ENCODE results near the gene MIPEP. TPM values are rescaled to one million over a fixed set of nuclear protein-coding genes. Genes with fewer than 3 reads are reported as not detected.

Gene MIPEP
- total and polyA plus RNA-seq, 4 donors: 3.6 to 9.1 (median 6.5) TPM

DNA sequence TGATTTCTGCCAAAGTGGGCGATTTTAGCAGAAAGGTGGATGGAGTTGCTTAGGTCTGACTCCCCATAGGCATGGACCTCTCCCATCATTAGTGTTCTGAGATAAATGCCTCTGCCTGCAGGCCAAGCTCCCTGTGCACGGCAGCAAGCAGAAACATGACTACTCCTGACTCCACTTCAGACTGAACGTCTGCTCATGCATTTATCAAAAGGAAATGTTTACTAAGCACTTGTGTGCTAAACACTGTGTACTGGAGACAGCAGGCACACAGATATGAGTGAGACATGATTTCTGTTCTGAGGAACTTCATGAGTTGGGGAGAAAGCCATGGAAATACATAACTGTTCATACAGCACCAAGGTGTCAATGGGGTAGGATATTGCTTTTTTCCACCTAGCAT, 149.6 kb downstream of the MIPEP start:
- Histone ChIP-seq H3K4me3 (ENCODE audit: low read length in 2 of 2) (no peak overlapping the region), H3K36me3 (ENCODE audit: control insufficient read depth in 1 of 2, insufficient read depth in 2 of 2, low read length in 1 of 2) (peaks cover 0 to 2% of the 10 kb centered on the region in 2 donors), H3K27ac (ENCODE audit: low read depth in 1 of 2, low read length in 2 of 2) (no peak overlapping the region), H3K27me3 (ENCODE audit: control insufficient read depth in 1 of 2, insufficient read depth in 2 of 2, low read length in 1 of 2) (no peaks in the 10 kb centered on the region), H3K9me3 (ENCODE audit: control insufficient read depth, low read length) (no peaks in the 10 kb centered on the region), H3K4me1 (ENCODE audit: control insufficient read depth in 1 of 2, insufficient read depth in 2 of 2, low read length in 2 of 2) (no peaks in the 10 kb centered on the region)
- WGBS, 2 donors: 72 to 89% methylated on average over 3 of the region's 3 CpGs
- DNase-seq: no peak
- no peak for ATAC-seq (ENCODE audit: low FRiP score)
- intact Hi-C loops (cut with DNase I): no loop called here

DNA sequence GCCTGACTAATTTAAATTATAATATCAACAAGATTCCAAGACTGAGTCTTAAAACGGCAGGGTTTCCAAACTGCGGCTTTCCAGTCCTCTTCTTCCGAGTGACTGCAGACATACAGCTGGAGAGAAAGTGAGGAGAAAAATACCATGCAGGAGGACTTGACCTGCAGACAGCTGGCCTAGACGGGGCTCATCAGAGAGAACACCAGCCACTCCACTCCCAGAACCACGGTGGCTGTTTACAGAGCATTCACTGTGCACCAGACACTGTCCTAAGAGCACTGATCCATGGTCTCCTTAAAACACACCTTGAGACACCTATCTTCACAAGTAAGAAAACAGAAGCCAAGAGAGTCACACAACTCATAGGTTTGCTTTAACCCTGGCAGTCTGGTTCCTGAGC, 152.7 kb downstream of the MIPEP start:
- 85 to 88% methylated on average over 5 of the region's 5 CpGs for WGBS, 2 donors
- no peaks in the 10 kb centered on the region for H3K4me1 ChIP-seq (ENCODE audit: control insufficient read depth in 1 of 2, insufficient read depth in 2 of 2, low read length in 2 of 2)
- peaks cover 0 to 2% of the 10 kb centered on the region in 2 donors for H3K36me3 ChIP-seq (ENCODE audit: control insufficient read depth in 1 of 2, insufficient read depth in 2 of 2, low read length in 1 of 2)
- no peak overlapping the region for H3K4me3 ChIP-seq (ENCODE audit: low read length in 2 of 2)
- no peak for ATAC-seq (ENCODE audit: low FRiP score)
- DNase-seq: no peak
- intact Hi-C loops (cut with DNase I): no loop called here
- H3K9me3 ChIP-seq (ENCODE audit: control insufficient read depth, low read length): no peaks in the 10 kb centered on the region
- H3K27ac ChIP-seq (ENCODE audit: low read depth in 1 of 2, low read length in 2 of 2): no peak overlapping the region
- H3K27me3 ChIP-seq (ENCODE audit: control insufficient read depth in 1 of 2, insufficient read depth in 2 of 2, low read length in 1 of 2): no peaks in the 10 kb centered on the region

DNA sequence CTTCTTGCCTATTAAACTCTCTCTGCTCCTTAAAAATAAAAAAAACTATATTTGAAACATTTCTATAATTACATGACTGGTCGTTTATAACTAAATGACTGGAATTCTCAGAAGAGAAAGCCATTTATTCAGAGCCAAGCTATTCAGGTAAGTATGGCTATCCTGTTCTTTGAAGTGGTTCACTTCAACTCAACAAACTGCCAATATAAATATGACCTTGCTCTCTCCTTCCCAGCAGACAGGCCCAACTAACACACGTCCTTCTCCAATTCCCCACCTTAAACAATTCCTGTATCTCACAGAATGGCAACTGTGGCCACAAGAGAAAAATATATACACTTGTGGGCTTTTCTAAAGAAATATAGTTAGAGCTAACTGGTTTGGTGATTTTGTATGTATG, 153.9 kb downstream of the MIPEP start:
- no peaks in the 10 kb centered on the region for H3K9me3 ChIP-seq (ENCODE audit: control insufficient read depth, low read length)
- H3K4me3 ChIP-seq (ENCODE audit: low read length in 2 of 2): no peak overlapping the region
- H3K27ac ChIP-seq (ENCODE audit: low read depth in 1 of 2, low read length in 2 of 2): no peak overlapping the region
- H3K27me3 ChIP-seq (ENCODE audit: control insufficient read depth in 1 of 2, insufficient read depth in 2 of 2, low read length in 1 of 2): no peaks in the 10 kb centered on the region
- no peaks in the 10 kb centered on the region for H3K4me1 ChIP-seq (ENCODE audit: control insufficient read depth in 1 of 2, insufficient read depth in 2 of 2, low read length in 2 of 2)
- peaks cover 0 to 2% of the 10 kb centered on the region in 2 donors for H3K36me3 ChIP-seq (ENCODE audit: control insufficient read depth in 1 of 2, insufficient read depth in 2 of 2, low read length in 1 of 2)
- intact Hi-C loops (cut with DNase I): no loop called here
- WGBS, 2 donors: 75 to 81% methylated on average over 2 of the region's 2 CpGs
- no peak for ATAC-seq (ENCODE audit: low FRiP score)
- no peak for DNase-seq

DNA sequence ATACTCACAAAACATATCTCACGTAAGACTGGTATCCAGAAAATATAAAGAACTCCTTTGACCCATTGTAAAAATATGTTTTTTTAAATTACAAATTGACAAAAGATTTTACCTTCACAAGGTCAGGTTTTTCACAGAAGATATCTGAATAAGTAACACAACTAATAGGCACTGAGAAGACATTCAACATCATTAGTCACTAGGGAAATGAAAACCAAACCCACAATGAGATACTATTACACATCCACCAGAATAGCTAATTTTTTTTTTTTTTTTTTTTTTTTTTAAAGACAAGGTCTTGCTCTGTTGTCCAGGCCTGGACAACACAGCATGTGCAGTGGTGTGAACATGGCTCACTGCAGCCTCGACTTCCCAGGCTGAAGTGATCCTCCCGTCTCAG, 157.5 kb downstream of the MIPEP start:
- Histone ChIP-seq H3K4me3 (ENCODE audit: low read length in 2 of 2) (no peak overlapping the region), H3K36me3 (ENCODE audit: control insufficient read depth in 1 of 2, insufficient read depth in 2 of 2, low read length in 1 of 2) (peaks cover 0 to 3% of the 10 kb centered on the region in 2 donors), H3K9me3 (ENCODE audit: control insufficient read depth, low read length) (no peaks in the 10 kb centered on the region), H3K4me1 (ENCODE audit: control insufficient read depth in 1 of 2, insufficient read depth in 2 of 2, low read length in 2 of 2) (no peaks in the 10 kb centered on the region), H3K27me3 (ENCODE audit: control insufficient read depth in 1 of 2, insufficient read depth in 2 of 2, low read length in 1 of 2) (no peaks in the 10 kb centered on the region), H3K27ac (ENCODE audit: low read depth in 1 of 2, low read length in 2 of 2) (no peak overlapping the region)
- WGBS, 2 donors: 97 to 98% methylated on average over 3 of the region's 3 CpGs
- ATAC-seq (ENCODE audit: low FRiP score): no peak
- intact Hi-C loops (cut with DNase I): no loop called here
- no peak for DNase-seq

DNA sequence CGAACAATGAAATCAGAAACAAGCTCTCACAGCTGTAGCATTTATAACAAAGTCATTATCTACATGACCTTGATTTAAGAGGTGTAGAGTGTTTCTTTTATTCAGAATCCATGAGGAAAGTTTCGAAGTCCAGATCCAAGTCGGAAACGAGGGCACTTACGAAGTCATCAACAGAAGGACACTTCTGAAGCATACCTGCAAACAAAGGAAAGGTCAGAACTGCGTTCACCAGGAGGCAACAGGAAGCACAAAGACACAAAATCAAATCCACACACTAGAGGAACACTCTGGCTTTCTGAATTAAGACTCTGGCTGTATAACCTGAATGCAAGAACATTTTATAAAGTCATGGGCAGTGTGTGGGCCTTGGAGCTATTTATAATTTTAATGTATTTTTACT, 158.9 kb downstream of the MIPEP start:
- Histone ChIP-seq H3K9me3 (ENCODE audit: control insufficient read depth, low read length) (no peaks in the 10 kb centered on the region), H3K4me3 (ENCODE audit: low read length in 2 of 2) (no peak overlapping the region), H3K27me3 (ENCODE audit: control insufficient read depth in 1 of 2, insufficient read depth in 2 of 2, low read length in 1 of 2) (no peaks in the 10 kb centered on the region), H3K36me3 (ENCODE audit: control insufficient read depth in 1 of 2, insufficient read depth in 2 of 2, low read length in 1 of 2) (peaks cover 0 to 3% of the 10 kb centered on the region in 2 donors), H3K27ac (ENCODE audit: low read depth in 1 of 2, low read length in 2 of 2) (no peak overlapping the region), H3K4me1 (ENCODE audit: control insufficient read depth in 1 of 2, insufficient read depth in 2 of 2, low read length in 2 of 2) (no peaks in the 10 kb centered on the region)
- intact Hi-C loops (cut with DNase I): no loop called here
- 89 to 90% methylated on average over 6 of the region's 6 CpGs for WGBS, 2 donors
- DNase-seq (no peak), ATAC-seq (ENCODE audit: low FRiP score) (no peak)

DNA sequence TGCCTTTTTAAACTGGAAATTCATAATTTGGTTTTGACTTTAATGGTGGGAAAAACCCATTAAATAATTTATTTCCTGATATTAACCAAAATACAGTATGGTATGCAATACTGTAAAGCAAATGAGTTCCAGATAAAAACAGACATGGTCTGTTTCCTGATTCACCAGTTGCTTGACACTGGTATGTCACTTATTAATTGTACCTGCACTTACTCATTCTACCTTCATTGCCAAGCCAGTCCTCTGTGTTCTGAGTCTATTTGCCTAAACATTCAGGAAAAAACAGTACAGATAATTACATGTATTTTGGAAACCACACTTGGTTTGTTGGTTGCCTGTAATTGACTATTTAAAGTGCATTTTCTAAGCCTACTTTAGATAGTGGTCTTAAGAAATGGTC, 159.7 kb downstream of the MIPEP start:
- DNase-seq (no peak), ATAC-seq (ENCODE audit: low FRiP score) (no peak)
- no peaks in the 10 kb centered on the region for H3K9me3 ChIP-seq (ENCODE audit: control insufficient read depth, low read length)
- no peak overlapping the region for H3K4me3 ChIP-seq (ENCODE audit: low read length in 2 of 2)
- H3K36me3 ChIP-seq (ENCODE audit: control insufficient read depth in 1 of 2, insufficient read depth in 2 of 2, low read length in 1 of 2): peaks cover 0 to 3% of the 10 kb centered on the region in 2 donors
- H3K4me1 ChIP-seq (ENCODE audit: control insufficient read depth in 1 of 2, insufficient read depth in 2 of 2, low read length in 2 of 2): no peaks in the 10 kb centered on the region
- intact Hi-C loops (cut with DNase I): no loop called here
- no peaks in the 10 kb centered on the region for H3K27me3 ChIP-seq (ENCODE audit: control insufficient read depth in 1 of 2, insufficient read depth in 2 of 2, low read length in 1 of 2)
- H3K27ac ChIP-seq (ENCODE audit: low read depth in 1 of 2, low read length in 2 of 2): no peak overlapping the region

DNA sequence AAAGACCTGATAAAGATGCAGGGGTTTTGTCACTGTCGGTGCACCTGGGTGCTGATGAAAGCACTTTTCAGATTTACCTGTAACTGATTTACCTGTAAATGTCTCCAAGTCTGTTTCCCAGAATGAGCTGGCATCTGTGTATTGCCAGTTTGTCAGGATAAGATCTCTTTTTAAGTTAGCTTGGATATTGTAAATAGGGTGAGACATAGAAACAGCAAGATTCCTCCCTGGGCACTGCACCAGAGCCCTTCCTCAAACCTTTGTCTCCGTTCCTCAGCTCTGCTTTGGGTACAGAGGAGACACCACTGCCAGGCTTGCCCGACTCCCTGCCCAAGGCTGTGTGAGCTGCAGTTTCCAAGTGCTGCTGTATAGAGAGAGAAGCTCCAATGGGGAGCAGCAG, 160.4 kb downstream of the MIPEP start:
- no peaks in the 10 kb centered on the region for H3K9me3 ChIP-seq (ENCODE audit: control insufficient read depth, low read length)
- no peaks in the 10 kb centered on the region for H3K27me3 ChIP-seq (ENCODE audit: control insufficient read depth in 1 of 2, insufficient read depth in 2 of 2, low read length in 1 of 2)
- no peak overlapping the region for H3K27ac ChIP-seq (ENCODE audit: low read depth in 1 of 2, low read length in 2 of 2)
- 97 to 98% methylated on average over 3 of the region's 3 CpGs for WGBS, 2 donors
- H3K4me3 ChIP-seq (ENCODE audit: low read length in 2 of 2): no peak overlapping the region
- H3K36me3 ChIP-seq (ENCODE audit: control insufficient read depth in 1 of 2, insufficient read depth in 2 of 2, low read length in 1 of 2): peaks cover 0 to 3% of the 10 kb centered on the region in 2 donors
- DNase-seq: no peak
- intact Hi-C loops (cut with DNase I): no loop called here
- no peaks in the 10 kb centered on the region for H3K4me1 ChIP-seq (ENCODE audit: control insufficient read depth in 1 of 2, insufficient read depth in 2 of 2, low read length in 2 of 2)
- ATAC-seq (ENCODE audit: low FRiP score): no peak

DNA sequence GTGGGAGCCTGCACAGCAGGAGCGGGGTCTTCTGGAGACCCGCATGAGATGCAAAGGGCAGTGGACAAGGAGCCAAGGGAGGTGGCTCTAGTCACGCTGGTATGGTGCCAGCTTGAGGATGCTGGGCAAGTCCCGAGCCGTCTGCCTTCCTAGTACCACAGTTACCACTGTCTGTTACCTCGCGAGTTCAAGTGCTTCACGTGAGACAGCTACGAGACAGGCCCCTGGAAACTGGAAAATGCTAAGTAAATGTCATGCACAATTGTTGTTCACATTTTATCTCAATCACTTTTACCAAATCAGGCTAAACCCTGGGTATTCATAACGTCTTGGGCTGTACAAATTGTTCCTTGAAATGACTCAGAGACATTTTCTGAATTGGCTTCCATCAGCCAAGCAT, 163.3 kb downstream of the MIPEP start:
- ATAC-seq (ENCODE audit: low FRiP score) (no peak), DNase-seq (no peak)
- H3K27ac ChIP-seq (ENCODE audit: low read depth in 1 of 2, low read length in 2 of 2): peak overlapping the region in 1 of 2 donors; percentile 35
- no peaks in the 10 kb centered on the region for H3K27me3 ChIP-seq (ENCODE audit: control insufficient read depth in 1 of 2, insufficient read depth in 2 of 2, low read length in 1 of 2)
- H3K4me3 ChIP-seq (ENCODE audit: low read length in 2 of 2): no peak overlapping the region
- peaks cover 0 to 3% of the 10 kb centered on the region in 2 donors for H3K36me3 ChIP-seq (ENCODE audit: control insufficient read depth in 1 of 2, insufficient read depth in 2 of 2, low read length in 1 of 2)
- no peaks in the 10 kb centered on the region for H3K9me3 ChIP-seq (ENCODE audit: control insufficient read depth, low read length)
- H3K4me1 ChIP-seq (ENCODE audit: control insufficient read depth in 1 of 2, insufficient read depth in 2 of 2, low read length in 2 of 2): no peaks in the 10 kb centered on the region
- WGBS, 2 donors: 52 to 71% methylated on average over 10 of the region's 10 CpGs
- intact Hi-C loops (cut with DNase I): no loop called here

DNA sequence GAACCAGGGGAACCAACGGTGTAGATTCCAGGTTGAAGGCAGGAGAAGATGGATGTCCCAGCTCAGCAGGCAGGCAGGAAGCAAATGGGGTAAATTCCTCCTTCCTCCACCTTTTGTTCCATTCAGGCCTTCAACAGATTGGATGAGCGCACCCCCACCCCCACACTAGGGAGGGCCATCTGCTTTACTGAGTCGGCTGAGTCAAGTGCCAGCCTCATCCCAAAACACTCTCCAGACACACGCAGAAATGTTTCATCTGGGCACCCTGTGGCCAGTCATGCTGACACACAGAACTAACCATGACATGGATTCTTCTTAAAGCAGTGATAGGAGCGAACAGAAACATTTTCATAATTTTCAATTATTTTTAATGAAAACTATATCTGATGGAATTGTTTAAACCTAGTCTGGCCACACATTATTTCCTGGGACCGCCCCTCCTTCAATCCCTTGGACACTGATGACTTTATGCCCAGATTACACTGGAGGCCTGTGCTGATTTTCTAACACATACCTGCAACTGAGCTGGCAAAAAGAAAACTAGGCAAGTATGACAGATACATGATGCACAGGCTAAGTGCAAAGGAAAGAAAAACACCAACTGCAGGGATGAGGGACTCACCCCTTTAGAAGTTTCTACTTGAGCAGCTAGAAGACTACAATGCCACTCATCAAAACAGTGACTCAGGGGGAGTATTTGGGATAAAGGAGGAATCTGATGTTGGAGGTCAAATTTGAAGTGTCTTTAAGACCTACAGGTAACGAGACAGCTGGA, 164.8 kb downstream of the MIPEP start:
- Histone ChIP-seq H3K36me3 (ENCODE audit: control insufficient read depth in 1 of 2, insufficient read depth in 2 of 2, low read length in 1 of 2) (peaks cover 0 to 3% of the 10 kb centered on the region in 2 donors), H3K9me3 (ENCODE audit: control insufficient read depth, low read length) (no peaks in the 10 kb centered on the region), H3K27me3 (ENCODE audit: control insufficient read depth in 1 of 2, insufficient read depth in 2 of 2, low read length in 1 of 2) (no peaks in the 10 kb centered on the region), H3K4me1 (ENCODE audit: control insufficient read depth in 1 of 2, insufficient read depth in 2 of 2, low read length in 2 of 2) (no peaks in the 10 kb centered on the region), H3K4me3 (ENCODE audit: low read length in 2 of 2) (no peak overlapping the region), H3K27ac (ENCODE audit: low read depth in 1 of 2, low read length in 2 of 2) (no peak overlapping the region)
- WGBS, 2 donors: 81 to 87% methylated on average over 7 of the region's 7 CpGs
- intact Hi-C loops (cut with DNase I): no loop called here
- DNase-seq (no peak), ATAC-seq (ENCODE audit: low FRiP score) (no peak)
